Suppressor macrophage treated with lipopolysaccharide for 4 hours (primary cell): ENCODE results near the gene CD28.
"Not testable (repeated sequence)": the region's sequence is repeated elsewhere in the genome, so short reads cannot be mapped to it uniquely, and the experiment has no call there.

ENCODE experiments used
- DNase-seq: peaks from one replicate; pipeline ENCODE4 v3.0.0-alpha.2; 2020

Gene CD28

DNA sequence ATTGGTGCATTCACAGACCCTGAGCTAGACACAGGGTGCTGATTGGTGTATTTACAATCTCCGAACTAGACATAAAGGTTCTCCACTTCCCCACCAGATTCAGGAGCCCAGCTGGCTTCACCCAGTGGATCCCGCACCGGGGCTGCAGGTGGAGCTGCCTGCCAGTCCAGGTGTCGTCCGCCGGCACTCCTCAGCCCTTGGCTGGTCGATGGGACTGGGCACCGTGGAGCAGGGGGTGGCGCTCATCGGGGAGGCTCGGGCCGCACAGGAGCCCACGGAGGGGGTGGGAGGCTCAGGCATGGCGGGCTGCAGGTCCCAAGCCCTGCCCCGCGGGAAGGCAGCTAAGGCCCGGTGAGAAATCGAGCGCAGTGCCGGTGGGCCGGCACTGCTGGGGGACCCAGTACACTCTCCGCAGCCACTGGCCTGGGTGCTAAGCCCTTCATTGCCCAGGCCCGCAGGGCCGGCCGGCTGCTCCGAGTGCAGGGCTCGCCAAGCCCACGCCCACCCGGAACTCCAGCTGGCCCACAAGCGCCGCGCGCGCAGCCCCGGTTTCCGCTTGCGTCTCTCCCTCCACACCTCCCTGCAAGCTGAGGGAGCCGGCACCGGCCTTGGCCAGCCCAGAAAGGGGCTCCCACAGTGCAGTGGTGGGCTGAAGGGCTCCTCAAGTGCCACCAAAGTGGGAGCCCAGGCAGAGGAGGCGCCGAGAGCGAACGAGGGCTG, 79.1 kb downstream of the CD28 start:
- DNase-seq: not testable (repeated sequence)

DNA sequence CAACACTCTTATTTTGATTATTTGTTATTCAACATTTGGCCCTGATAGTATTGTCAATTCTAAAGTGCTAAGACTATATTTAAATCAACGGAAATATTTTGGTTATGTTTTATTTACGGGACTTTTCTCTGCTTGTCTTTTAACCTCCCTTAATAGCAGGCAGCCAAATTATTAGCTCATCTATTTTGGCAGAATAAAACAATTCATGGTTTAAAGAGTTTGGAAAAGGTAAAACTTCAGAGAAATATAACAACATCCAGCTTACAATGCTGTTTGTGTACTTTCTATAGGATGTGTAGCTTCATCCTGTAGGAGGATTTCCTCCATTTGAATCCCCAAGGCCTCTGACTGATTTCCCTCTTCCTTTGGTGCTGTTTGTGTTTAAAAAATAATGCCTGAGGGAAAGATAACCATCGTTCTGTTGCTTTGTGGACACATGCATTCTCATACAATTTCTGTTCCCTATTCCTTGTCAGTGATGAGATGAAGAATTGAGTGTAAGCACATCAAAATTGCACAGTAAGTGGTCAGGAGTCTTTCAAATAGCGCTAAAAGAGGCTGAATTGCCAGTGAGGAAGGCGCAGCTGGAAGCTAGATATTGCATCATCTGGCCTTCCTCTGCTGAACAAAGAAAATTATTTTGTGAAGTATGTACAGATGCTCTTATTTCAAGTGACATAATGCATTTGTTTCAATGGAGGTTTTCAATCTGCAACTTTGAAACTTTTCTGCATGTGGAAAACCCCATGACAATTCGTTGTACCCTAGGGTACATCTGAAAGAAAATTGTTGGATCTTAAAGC, 80.3 kb downstream of the CD28 start:
- peak; percentile 77 for DNase-seq

DNA sequence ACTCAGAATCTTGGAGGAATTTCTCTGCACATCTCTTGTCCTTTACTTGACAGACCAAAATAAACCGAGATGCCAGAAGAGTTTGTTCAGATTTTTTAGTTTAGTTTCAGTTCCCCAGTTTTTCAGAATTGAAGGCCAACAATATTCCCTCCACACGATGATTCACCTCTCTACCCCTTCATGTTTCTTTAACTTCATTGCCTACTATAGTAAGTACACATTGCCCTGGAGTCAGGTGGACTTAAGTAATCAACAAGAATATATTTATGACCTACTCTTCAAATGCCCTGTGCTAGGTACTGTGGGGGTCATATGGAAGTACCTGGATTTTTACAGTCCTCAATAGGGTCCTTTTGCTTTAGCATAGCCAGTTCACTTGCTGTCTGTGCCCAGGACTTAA, 81.5 kb downstream of the CD28 start:
- peak; percentile 83 for DNase-seq
